Brain microvascular endothelial cell (primary cell): ENCODE measurements around the gene HACD4.

Source experiments
- DNase-seq: peaks from one replicate; pipeline ENCODE4 v3.0.0-alpha.2; 2020
- H3K27ac ChIP-seq: fragments of 250-450 bp; sonication (Bioruptor Pico); 2 replicates; pipeline ENCODE4 v1.5.1; 2020; ENCODE audit warnings: mild to moderate bottlenecking, moderate library complexity
- H3K27me3 ChIP-seq: fragments of 250-450 bp; sonication (Bioruptor Pico); replicated peaks from 2 replicates; pipeline ENCODE4 v1.5.1; 2020; ENCODE audit warnings: mild to moderate bottlenecking
- H3K36me3 ChIP-seq: fragments of 250-450 bp; sonication (Bioruptor Pico); replicated peaks from 2 replicates; pipeline ENCODE4 v1.5.1; 2020; ENCODE audit warnings: mild to moderate bottlenecking
- H3K4me3 ChIP-seq: 2 replicates; pipeline ENCODE4 v1.5.1; 2011; ENCODE audit warnings: low read depth, mild to moderate bottlenecking, control low read depth, low read length, moderate library complexity
- in situ Hi-C: cut with HindIII; loops from 2 replicates; pipeline ENCODE4 v1.10.0; 2017; ENCODE audit warnings: low sequenced_read_pairs, low pct_ligation_motif_present
- TF ChIP-seq, protein P1 (sequence below): IDR thresholded peaks from 2 replicates; pipeline ENCODE4 v1.5.1; 2011; ENCODE audit warnings: low read depth, mild to moderate bottlenecking, moderate library complexity, low read length, control low read depth, inconsistent platforms; ENCODE audit errors: missing control alignments

The HACD4 gene

GRCh38 chr9:21015129-21015815, 16.2 kb downstream of the HACD4 start:
- Histone ChIP-seq H3K4me3 (no peak overlapping the region), H3K27me3 (no peaks in the 10 kb centered on the region), H3K27ac (no peak overlapping the region), H3K36me3 (no peaks in the 10 kb centered on the region)
- DNase-seq: no peak
- in situ Hi-C loops: no loop called here
- TF ChIP-seq, protein P1, sequence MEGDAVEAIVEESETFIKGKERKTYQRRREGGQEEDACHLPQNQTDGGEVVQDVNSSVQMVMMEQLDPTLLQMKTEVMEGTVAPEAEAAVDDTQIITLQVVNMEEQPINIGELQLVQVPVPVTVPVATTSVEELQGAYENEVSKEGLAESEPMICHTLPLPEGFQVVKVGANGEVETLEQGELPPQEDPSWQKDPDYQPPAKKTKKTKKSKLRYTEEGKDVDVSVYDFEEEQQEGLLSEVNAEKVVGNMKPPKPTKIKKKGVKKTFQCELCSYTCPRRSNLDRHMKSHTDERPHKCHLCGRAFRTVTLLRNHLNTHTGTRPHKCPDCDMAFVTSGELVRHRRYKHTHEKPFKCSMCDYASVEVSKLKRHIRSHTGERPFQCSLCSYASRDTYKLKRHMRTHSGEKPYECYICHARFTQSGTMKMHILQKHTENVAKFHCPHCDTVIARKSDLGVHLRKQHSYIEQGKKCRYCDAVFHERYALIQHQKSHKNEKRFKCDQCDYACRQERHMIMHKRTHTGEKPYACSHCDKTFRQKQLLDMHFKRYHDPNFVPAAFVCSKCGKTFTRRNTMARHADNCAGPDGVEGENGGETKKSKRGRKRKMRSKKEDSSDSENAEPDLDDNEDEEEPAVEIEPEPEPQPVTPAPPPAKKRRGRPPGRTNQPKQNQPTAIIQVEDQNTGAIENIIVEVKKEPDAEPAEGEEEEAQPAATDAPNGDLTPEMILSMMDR: no peak

DNA sequence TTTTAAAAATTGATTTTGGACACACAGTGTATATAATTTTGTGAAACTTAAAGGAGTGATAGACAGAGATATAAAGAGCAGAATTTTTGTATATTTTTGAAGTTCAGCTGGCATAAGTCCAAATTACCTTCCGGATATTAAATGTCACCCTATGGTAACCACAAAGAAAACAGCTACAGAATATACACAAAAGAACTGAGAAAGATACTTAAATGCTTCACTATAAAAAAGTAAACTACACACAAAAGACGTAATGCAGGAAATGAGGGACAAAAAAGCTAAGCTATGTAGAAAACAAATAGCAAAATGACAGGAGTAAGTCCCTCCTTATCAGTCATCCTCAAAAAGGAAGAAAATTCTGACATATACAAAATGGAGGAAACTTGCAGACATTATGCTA, 29.4 kb downstream of the HACD4 start:
- no peak for DNase-seq
- H3K36me3 ChIP-seq: no peaks in the 10 kb centered on the region
- in situ Hi-C loops: no loop called here
- H3K4me3 ChIP-seq: no peak overlapping the region
- TF ChIP-seq, protein P1: no peak
- H3K27ac ChIP-seq: no peak overlapping the region
- no peaks in the 10 kb centered on the region for H3K27me3 ChIP-seq

DNA sequence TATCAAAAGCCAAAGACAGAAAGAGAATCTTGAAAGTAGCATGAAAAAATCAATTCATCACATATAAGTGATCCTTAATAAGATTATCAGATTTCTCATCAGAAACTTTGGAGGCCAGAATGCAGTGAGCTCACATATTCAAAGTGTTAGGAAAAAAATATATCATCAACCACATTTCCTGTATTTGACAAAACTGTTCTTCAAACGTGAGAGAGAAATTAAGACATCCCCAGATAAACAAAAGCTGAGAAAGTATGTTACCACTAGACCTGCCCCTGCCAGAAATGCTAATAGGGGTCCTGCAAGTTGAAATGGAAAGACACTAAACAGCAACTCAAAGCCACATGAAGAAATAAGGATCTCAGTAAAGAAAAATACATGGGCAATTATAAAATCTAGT, 29.9 kb downstream of the HACD4 start:
- H3K4me3 ChIP-seq: no peak overlapping the region
- TF ChIP-seq, protein P1: no peak
- H3K27ac ChIP-seq: no peak overlapping the region
- no peak for DNase-seq
- in situ Hi-C loops: no loop called here
- no peaks in the 10 kb centered on the region for H3K36me3 ChIP-seq
- no peaks in the 10 kb centered on the region for H3K27me3 ChIP-seq

GRCh38 chr9:20997503-20998076, 33.9 kb downstream of the HACD4 start:
- DNase-seq: no peak
- no peaks in the 10 kb centered on the region for H3K36me3 ChIP-seq
- TF ChIP-seq, protein P1: no peak
- no peak overlapping the region for H3K27ac ChIP-seq
- no peaks in the 10 kb centered on the region for H3K27me3 ChIP-seq
- in situ Hi-C loops: no loop called here
- H3K4me3 ChIP-seq: no peak overlapping the region

GRCh38 chr9:20996809-20997208, 34.6 kb downstream of the HACD4 start:
- Histone ChIP-seq H3K27me3 (no peaks in the 10 kb centered on the region), H3K27ac (no peak overlapping the region), H3K4me3 (no peak overlapping the region), H3K36me3 (no peaks in the 10 kb centered on the region)
- TF ChIP-seq, protein P1: no peak
- DNase-seq: no peak
- in situ Hi-C loops: no loop called here

GRCh38 chr9:20995616-20996015, 35.8 kb downstream of the HACD4 start:
- DNase-seq: no peak
- Histone ChIP-seq H3K27me3 (no peaks in the 10 kb centered on the region), H3K36me3 (peaks cover 1% of the 10 kb centered on the region), H3K4me3 (no peak overlapping the region), H3K27ac (no peak overlapping the region)
- TF ChIP-seq, protein P1: no peak
- in situ Hi-C loops: no loop called here
